8988T (cell line): Measurements from ENCODE around the gene JAGN1.
"Not testable (repeated sequence)": the region's sequence is repeated elsewhere in the genome, so short reads cannot be mapped to it uniquely, and the experiment has no call there.

ENCODE experiments used
- DNase-seq: peaks from one replicate; pipeline ENCODE4 v3.0.0; 2011

The JAGN1 gene

DNA sequence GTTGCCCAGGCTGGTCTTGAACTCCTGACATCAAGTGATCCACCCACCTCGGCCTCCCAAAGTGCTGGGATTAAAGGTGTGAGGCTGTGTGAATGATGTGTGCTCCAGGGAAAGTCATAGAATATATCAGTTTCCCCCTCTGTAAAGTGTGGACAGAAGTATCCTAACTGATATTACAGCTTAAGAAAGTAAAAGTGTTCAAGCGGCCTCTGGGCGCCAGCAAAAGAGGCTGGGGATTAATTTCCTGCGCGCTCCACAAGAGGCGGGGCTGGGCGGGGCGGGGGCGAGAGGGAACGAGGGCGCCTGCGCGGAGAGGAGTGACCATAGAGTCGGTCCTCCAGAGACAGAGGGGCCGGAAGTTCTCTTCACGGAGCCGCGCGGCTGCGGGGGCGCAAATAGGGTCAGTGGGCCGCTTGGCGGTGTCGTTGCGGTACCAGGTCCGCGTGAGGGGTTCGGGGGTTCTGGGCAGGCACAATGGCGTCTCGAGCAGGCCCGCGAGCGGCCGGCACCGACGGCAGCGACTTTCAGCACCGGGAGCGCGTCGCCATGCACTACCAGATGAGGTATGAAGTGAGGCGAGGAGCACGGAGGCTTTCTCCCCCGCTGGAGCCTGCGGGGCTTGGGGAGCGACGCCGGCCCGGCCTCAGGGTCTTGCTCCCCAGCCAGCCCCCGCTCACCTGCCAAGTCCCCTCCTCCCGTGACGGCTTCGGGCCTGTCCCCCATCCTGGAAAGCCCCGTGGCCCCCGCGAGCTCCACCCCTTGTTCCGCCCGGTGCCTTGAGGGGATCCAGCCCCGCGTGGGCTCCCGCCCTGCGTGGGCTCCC is at the start of gene JAGN1:
Gene JAGN1, plus strand, starts transcription at position 362 of the 823 bp plus-strand sequence. Its CDS starts 113 bp downstream, at position 475.
- peak; percentile 76 for DNase-seq

DNA sequence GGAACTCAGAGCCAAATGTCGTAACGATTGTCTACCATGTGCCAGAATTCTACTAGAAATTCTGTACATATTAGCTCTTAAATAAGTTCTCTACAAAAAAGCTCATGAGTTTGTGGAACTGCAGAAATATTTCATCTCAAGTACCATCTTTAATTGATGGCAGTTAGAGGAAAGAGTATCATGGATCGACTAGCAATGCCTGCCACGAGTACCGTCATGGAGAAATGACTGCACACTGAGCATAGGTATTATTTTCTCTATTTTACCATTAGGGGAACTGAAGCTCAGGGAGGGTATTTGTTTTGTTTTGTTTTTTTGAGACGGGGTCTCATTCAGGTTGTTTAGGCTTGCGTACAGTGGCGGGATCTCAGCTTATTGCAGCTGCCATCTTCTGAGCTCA is 49.4 kb upstream of the JAGN1 start:
- no peak for DNase-seq

DNA sequence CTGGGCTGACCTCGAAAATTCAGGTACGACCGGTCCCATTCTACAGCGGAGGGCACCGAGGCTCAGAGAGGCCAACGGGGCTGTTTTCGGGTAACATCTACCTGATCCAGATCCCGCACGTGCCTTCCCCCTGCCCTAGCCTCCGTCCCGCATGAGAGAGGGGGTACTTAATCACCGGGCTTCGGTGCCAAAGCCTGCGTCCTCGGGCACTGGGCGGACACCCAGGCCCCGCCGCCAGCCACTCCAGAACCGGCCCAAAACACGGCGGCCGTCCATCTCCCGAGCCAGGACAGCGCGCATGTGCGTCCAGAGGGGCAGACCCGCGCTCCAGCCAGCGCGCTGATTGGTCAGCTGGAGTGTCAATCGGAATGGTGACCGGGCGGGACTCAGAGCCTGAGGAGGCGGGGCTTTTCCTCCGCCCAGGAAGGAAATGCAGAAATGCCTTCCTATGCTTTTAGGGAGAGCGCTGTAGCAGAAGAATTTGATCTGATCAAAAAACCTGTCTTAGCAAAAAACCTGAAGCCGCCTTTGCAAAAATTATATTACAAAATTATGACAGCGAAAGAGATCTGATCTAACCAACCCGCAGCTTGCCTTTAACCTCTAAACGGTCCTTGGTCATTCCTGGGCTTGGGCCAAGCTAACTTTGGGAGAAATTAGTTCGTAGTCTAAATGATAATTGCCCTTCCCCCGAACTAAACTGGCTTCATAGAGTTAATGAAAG is 46.5 kb upstream of the JAGN1 start, which contains the start of gene RPUSD3:
Gene RPUSD3, minus strand, starts transcription at position 294 of the 724 bp plus-strand sequence. Its CDS starts 18 bp downstream, at position 276.
- DNase-seq = peak; percentile 96

DNA sequence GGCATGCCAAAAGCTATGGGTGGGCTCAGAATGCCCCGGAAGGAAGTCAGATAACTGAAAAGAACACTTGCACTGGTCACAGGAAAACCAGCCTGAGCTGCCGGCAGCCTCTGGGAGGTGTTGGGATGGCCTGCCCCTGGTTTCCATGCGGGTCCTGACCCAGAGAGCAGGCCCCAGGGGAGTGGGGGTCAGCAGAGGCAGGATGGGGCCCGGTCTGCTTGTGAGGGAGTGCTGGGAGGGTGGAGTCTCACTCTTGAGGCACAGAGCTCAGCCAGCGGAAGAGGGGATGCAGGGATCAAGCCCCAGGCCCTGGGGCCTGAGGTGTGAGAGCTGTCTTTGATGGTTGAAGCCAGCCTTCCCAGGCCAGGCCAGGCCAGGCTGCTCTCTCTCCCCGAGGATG is 44.2 kb upstream of the JAGN1 start:
- DNase-seq = no peak

DNA sequence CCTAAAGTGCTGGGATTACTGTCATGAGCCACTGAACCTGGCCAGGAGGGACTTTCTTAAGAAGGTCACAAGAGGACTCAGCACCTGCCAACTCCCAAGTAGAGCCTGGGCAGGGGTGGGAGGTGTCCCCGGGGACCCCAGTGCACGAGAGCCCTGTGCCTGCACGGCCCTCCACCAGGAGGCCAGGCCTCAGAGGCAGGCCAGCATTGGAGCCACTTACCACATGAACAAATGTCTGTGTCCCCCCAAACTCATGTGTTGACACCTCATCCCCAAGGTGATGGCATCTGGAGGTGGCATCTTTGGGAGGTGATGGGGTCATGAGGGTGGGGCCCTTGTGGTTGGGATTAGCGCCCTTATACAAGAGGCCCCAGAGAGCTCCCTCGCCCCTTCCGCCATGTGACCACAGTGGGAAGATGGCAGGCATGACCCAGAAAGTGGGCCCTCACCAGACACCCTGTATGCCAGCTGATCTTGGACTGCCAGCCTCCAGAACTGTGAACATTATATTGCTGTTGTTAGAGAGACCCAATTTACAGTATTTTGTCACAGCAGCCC is 43.4 kb upstream of the JAGN1 start:
- no peak for DNase-seq

DNA sequence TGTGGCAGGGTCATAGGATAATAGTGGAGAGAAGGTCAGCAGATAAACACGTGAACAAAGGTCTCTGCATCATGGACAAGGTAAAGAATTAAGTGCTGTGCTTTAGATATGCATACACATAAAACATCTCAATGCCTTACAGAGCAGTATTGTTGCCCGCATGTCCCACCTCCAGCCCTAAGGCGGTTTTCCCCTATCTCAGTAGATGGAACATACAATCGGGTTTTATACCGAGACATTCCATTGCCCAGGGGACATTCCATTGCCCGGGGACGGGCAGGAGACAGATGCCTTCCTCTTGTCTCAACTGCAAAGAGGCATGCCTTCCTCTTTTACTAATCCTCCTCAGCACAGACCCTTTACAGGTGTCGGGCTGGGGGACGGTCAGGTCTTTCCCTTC is 42.5 kb upstream of the JAGN1 start:
- DNase-seq = not testable (repeated sequence)

DNA sequence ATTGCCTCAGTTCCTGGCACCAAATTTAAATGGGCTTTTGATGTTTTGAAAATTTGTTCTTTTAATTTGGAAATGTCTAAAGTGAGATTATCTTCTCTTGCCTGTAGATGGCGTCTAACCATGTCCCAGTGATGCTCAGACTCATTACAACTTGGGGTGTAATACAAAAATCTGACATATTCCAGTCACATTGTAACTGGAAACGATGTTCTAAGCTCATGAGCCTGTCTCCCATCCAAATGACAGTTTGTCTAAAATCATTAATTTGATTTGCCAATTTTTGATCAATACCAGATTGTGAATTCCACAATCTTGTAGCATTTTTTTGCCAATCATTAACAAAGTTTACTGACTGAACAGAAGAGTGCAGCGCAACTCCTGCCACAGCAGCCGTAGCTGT is 41.5 kb upstream of the JAGN1 start:
- DNase-seq = not testable (repeated sequence)

DNA sequence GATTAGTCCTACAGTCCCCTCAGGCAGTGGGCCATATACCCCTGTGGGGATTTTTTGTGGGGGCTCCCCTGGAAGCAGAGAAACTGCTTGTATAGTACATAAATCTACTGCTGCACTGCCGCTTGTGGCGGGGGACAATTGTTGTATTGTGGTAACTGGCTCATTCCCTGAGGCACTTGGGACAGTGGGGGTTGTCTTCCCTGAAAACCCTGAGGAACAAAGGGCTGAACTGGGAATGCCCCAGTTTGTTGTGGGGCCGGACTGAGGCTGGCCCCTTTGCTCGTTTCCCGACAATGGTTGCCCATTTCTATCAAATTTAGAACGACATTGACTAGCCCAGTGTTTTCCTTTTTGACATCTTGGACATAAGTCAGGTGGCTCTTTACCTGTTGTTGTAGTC is 39.0 kb upstream of the JAGN1 start:
- DNase-seq = not testable (repeated sequence)

DNA sequence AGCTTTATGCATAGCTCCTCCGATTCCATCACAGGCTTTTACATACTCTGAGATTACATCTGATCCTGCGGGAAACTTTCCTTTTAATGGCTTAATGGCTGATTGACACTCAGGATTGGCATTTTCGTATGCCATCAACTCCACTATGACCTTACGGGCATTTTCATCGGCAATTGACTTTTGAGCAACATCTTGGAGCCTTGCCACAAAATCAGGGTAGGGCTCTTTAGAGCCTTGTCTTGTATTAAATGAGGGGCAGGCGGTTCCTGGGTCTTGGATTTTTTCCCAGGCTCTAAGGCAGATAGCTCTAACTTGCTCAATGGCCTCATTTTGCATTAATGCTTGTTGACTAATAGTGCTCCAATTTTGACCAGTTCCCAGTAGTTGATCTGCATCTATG is 38.5 kb upstream of the JAGN1 start:
- not testable (repeated sequence) for DNase-seq

DNA sequence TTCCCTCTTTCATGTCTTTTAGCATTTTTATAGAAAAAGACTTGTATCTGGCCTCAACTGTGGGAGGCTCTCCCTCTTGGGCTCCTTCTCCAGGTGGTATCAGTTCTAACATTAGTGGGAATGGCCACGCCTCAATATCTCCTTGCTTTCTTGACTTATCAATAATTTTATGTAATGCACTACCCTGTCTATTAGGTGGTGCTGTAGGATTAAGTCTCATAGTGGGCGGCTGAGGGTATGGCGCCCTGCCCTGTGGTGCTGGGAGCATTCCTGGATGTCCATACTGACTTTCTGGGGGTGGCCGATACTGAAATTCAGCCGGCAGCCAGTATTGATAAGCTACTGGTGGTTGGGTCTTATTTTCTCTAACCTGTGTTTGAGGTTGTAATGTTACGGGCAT is 37.9 kb upstream of the JAGN1 start:
- no peak for DNase-seq

DNA sequence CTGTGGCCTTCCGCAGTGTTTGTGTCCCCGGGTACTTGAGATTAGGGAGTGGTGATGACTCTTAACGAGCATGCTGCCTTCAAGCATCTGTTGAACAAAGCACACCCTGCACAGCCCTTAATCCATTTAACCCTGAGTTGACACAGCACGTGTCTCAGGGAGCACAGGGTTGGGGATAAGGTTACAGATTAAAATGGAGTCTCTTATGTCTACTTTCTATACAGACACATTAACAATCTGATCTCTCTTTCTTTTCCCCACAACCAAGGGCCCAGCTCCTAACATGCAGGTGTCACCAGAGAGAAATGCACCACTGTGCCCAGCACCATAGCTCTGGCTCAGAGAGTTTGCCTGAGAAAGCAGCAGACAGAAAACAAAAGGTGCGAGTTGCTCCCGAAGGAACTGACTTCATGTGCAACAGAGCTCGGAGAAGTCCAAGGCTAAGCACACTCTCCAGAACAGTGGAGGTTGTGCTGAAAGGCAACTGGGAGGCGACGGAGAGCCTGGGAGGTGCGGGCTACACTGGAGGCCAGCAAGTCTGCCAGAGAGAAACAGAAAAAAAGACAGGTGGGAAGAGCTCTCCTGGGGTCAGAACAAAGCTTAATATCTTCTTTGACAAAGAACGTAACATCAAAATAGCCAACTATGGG is 36.0 kb upstream of the JAGN1 start:
- not testable (repeated sequence) for DNase-seq

DNA sequence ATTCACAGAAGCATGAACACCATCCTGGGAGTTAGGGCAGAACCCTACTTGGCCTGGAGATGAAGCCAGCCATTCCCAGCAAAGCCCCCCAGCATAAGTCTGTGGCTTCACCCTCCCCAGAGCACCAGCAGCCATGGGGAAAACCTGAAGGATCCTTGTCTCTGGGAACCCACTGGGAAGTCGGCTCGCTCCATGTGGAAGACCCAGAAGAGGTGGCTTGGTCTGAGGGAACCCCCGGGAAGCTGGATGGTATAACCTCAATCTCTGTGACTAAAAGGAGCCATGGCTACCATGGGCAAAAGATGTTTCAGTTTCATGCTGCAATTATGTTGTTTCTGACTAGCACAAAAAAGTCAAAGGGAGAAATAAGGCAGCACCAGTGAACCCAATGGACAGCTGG is 34.8 kb upstream of the JAGN1 start:
- DNase-seq = no peak

DNA sequence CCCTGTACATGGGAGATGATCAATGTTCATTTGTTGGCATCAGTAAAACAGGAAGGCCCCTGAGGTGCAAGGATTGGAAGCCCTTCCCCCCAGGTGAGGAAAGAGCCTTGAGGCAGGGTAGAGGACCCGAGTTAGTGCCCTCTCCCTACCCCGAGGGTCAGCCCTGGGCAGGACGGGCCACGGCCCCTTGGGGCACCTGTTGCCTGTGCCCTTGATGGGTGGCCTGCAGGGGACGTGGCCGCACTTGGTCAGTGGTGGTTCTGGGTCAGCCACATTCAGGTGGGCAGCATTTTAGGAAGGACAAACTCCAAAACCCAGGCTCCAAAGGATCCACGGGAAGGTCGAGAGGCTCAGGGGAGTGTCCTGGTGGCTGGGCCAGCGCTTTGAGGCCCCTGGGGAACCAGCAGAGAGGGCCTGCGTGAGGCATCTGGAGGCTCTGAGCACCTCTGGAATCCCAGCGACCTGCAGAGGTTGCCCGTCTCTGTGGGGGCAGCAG is 30.8 kb upstream of the JAGN1 start:
- no peak for DNase-seq

DNA sequence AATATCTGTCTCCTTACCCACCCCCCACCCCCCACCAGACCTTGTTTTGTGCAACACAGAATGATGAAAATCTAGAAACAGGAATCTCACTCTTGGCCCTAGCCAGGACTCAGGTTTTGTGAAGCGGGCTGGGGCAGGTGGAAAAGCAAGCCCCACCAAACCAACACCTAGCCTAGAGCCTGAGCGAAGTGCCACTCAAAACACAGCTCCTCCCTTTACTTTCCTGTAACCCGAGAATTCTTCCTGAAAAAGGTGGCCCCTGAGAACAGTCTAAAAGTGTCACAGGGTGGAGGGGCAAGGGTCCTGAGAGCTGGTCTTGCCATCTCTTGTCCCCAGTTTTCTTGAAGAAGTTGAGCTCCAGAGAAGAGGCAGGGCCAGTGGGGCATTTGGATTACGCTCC is 29.2 kb upstream of the JAGN1 start:
- no peak for DNase-seq

DNA sequence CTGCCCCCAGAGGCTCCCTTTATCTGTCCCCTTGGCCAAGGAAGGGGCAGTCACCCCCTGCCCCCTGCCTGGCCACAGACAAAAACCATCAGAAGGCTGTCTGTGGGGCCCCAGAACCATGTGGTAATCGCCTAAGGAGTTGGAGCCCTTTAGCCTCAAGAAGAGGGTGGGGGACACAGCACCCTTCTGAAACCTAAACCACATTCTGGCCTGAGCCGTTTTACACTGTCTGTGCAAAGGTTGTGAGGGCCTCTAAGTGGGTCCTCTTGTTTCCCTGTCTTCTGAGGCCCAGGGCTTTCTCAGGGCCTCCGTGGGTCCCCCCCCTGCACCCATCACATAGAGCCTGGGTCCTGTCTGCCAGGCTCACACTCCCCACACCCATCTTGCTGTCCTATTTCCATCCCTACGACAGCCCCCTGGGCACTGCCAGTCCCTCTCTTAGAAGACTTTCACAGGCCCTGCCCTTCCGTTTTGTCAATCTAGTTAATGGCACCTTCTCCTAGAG is 28.7 kb upstream of the JAGN1 start:
- no peak for DNase-seq

DNA sequence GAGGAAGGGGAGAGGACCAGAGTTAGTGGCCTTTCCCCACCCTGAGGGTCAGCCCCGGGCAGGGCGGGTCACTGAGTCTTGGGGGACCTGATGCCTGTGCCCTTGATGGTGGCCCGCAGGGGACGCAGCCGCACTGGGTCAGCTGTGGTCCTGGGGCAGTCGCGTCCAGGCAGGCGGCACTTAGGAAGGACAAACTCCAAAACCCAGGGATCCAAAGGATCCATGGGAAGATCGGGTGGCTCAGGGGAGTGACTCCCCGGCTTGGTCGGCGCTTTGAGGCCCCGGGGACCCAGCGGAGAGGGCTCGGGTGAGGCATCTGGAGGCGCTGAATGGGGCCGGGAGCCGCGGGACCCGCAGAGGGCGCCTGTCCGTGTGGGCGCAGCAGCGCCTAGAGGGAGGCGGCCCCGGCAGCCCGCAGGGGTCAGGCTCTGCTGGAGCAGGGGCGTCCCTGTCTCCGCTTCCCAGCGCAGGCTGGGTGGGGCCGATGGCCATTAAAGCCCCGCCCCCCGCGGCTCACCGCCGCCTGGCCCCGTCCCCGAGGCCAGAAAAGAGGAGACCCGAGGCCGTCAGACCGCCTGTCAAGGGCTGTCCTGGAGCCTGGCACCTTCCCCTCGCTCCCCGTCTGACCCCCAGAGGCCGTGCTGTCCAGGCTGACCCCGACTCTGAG is 27.9 kb upstream of the JAGN1 start:
- peak; percentile 88 for DNase-seq

DNA sequence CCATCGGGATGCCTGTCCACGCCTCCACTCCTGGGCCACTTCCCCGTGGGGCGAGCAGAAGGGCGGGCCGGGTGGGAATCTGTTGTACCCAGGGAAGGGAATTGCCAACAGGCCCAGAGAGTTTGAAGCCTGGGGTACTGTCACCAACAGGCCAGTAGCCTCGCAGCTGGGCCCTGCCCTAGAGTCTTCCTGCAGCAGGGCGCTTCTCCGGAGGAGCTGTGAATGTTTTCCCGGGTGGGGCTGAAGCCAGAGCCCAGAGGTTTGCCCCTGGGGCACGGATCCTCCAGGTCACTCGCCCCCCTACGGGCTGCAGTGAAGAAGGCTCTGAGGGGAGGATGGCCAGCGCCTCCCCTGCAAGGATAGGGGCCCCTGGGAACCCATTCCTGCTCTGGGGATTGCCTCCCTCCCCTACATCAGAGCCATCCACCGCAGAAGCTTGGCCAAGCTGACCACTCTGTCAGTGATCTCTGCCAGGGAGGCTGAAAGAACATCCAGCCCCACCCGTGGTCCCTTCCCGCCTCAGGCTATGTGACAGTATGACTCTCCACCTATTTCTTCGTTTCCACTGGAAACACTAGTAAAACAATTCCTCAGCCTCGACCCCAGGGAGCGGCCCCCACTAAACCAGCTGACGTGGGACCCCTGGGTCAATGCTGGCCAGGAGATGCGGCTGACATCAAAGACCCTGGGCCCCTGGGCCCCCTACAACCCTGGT is 27.2 kb upstream of the JAGN1 start:
- DNase-seq = no peak

DNA sequence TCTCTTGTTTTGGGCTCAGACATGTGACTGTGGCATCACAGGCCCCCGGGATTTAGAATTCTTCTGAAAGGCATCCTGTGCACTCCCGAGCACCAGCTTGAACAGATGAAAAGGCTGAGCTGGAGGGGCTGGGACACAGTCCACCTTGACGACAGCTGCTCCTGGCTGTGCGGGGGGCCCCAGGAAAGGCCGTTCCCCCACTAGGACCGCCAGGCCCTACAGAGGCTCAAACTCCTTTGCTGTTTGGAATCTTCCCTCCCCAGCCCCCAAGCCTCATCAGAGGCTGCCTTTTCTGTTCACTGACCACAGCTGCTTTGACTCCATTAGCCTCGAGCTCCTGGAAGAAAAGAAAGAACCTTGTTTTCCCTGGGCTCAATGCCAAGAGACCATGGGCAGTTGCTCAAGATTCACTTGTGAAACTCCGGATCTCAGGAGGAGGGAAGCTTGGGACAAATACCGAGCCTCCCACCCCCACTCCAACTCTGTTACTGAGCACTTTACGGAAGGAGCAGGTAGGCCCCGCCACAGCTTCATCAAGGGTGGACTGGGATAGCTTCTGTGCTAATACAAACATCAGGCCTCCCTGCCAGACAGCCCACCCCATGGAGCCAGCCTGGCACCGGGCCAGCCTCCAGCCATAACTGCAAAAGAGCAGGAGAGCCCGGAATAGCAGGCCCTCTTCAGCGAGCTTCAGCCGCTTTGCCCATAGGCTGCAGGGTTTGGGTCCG is 26.0 kb upstream of the JAGN1 start:
- no peak for DNase-seq

DNA sequence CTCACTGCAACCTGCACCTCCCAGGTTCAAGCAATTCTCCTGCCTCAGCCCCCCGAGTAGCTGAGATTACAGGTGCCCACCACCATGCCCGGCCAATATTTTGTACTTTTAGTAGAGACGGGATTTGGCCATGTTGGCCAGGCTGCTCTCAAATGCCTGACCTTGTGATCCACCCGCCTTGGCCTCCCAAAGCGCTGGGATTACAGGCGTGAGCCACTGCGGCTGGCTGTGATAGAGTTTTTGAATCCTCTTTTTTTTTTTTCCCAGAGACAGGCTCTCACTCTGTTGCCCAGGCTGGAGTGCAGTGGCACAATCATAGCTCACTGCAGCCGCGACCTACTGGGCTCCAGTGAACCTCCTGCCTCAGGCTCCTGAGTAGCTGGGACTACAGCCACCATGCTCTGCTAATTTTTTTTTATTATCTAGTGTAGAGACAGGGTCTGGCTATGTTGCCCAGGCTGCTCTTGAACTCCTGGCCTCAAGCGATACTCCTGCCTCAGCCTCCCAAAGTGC is 25.2 kb upstream of the JAGN1 start:
- not testable (repeated sequence) for DNase-seq

DNA sequence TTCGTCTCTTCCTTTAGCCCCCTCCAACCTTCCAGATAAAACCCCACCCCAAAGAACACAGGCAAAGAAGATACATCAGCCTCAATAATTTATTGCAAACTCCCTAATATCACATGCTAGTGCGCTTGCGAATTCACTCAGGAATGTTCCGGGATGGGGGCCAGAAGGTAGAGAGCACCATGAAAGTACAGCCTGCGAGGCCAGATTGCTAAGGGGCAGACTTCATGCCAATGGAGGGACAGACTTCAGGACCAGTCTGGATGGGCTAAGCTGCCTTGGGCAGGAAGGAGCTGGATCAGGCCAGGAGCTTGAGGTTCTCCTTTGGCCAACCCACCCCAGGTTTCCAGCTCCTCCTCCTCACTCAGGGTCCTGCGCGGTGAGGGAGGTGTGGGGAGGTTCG is 23.8 kb upstream of the JAGN1 start:
- no peak for DNase-seq

DNA sequence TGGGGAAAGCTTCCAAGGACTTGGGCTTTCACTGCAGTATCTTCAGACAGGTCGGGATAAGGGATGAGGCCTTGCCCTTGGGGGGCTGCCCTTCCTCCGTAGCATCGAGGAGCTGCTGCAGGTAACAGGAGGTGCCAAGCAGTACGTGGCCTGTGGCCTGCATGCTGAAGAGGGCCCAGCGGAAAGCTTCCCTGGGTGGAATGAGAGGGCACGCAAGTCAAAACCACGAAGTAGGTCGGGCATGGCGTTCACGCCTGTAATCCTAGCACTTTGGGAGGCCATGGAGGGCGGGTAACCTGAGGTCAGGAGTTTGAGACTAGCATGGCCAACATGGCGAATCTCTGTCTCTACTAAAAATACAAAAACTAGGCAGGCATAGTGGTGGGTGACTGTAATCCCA is 23.3 kb upstream of the JAGN1 start:
- no peak for DNase-seq
